ENCODE measurements around the gene PHLDA3.
"Not testable (repeated sequence)": the region's sequence is repeated elsewhere in the genome, so short reads cannot be mapped to it uniquely, and the experiment has no call there.

- not testable (repeated sequence) for TF ChIP-seq CTCF (IDR thresholded peaks at IDR 0.05; ENCODE audit: borderline replicate concordance, extremely low read depth, low read length, poor library complexity, severe bottlenecking); EZH2 (IDR thresholded peaks at IDR 0.05; ENCODE audit: borderline replicate concordance, low read depth, low read length, severe bottlenecking)
Observed at GRCh38 chr1:201493026-201493656, 24.2 kb upstream of the PHLDA3 start.

Data from DND-41 (cell line).